HG03575 (cell line): ENCODE results near the gene ITIH3.
"Not testable (repeated sequence)": the region's sequence is repeated elsewhere in the genome, so short reads cannot be mapped to it uniquely, and the experiment has no call there.

Experiments
- ATAC-seq: cut with Tn5 transposase; IDR thresholded peaks from one replicate; pipeline ENCODE4 v1.9.1; 2021; ENCODE audit not compliant: unreplicated experiment, insufficient number of reproducible peaks, low FRiP score; ENCODE audit errors: extremely low read depth

The ITIH3 gene, protein sequence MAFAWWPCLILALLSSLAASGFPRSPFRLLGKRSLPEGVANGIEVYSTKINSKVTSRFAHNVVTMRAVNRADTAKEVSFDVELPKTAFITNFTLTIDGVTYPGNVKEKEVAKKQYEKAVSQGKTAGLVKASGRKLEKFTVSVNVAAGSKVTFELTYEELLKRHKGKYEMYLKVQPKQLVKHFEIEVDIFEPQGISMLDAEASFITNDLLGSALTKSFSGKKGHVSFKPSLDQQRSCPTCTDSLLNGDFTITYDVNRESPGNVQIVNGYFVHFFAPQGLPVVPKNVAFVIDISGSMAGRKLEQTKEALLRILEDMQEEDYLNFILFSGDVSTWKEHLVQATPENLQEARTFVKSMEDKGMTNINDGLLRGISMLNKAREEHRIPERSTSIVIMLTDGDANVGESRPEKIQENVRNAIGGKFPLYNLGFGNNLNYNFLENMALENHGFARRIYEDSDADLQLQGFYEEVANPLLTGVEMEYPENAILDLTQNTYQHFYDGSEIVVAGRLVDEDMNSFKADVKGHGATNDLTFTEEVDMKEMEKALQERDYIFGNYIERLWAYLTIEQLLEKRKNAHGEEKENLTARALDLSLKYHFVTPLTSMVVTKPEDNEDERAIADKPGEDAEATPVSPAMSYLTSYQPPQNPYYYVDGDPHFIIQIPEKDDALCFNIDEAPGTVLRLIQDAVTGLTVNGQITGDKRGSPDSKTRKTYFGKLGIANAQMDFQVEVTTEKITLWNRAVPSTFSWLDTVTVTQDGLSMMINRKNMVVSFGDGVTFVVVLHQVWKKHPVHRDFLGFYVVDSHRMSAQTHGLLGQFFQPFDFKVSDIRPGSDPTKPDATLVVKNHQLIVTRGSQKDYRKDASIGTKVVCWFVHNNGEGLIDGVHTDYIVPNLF

DNA sequence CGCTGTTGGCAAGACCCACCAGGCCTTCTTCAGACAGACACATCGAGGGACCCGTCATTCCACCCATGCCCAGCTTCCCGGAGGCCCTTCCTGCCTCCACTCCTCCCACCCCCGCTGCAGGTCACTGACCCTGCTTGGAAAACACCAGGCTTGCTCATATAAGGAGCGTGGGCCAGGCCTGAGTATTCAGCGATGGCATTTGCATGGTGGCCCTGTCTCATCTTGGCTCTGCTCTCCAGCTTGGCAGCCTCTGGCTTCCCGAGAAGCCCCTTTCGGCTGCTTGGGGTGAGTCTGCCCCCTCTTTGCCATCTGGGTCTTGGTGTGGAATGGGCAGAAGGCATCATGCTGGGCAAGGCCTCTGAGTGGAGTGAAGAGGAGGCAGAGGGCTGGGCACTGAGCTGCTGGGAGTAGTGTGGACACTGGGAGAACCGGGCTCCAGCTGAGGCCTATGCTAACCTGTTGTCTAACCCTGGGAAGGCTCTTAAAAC is at the start of gene ITIH3:
Gene ITIH3 (plus strand): TSS at position 185 of the 488 bp plus-strand sequence. CDS start 8 bp downstream, at position 193.
- ATAC-seq: no peak

DNA sequence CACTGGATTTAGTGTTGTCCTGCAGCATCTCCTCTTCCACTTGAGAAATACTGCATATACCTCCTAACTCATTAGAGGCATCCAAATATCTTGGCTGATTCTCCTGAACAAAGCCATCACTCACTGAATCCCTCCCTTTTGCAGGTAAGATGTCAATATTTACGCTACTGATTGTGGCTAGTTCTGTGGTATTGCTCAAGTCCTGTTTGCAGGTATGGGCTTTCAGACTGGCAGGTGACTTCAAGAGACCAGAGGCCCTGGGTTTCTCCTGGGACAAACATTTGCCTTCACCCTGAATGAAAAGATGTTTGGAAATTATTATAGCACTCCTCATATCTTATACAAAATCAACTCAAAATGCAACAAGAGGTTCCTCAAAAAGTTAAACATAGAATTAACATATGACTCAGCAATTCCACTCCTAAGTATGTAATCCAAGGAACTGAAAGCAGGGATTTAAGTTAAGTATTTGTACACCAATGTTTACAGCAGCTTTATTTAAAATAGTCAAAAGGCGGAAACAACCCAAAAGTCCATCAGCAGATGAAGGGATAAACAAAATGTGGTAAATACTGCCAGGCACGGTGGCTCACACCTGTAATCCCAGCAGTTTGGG is 42.4 kb upstream of the ITIH3 start:
- ATAC-seq: no peak

DNA sequence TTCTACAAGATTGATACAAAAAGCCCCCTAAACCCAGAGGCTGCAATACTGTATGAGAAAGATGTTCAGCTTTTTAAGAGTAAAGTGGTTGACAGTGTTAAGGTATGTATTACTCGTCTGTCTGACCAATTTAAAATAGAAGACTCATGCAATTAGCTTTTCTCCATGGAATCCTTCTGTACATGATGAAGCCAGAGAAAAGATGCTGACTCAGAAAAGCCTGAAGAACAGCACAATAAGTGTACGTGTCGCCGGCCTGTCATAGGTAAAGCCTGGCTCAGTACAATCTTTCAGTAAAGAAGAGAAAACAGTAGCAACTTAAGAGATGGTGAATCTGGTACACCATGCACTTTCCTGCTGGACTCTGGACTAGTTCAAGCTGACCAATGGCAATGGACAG is 40.2 kb upstream of the ITIH3 start:
- ATAC-seq: no peak

DNA sequence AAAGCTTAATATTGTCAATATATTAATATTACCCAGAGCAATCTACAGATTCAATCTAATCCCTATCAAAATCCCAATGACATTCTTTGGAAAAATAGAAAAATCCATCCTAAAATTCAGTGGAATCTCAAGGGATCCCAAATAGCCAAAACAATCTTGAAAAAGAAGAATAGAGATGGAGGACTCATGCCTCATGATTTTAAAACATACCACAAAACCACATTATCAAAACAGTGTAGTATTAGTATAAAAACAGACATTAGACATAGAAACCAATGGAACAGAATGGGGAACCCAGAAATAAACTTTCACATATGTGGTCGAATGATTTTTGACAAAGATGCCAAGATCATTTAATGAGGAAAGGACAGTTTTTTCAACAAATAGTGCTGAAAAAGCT is 38.5 kb upstream of the ITIH3 start:
- no peak for ATAC-seq

DNA sequence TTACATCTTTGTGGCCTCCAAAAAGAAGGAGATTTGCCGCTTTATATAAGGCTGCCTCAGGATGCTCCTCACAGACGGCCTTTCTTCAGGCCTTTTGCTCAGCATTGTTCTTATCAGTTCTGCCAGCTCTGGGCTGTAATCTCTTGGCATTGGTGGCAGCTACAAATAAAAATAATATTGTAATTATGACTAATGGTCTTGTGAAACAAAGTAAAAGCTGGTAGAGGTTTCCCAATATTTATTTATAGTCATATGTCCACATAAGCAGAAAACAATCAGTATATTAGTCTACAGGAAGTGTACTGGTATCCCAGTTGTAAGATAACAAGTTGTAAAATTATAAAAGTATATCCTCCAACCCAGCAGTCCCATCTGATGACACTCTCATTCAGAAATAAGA is 31.1 kb upstream of the ITIH3 start:
- no peak for ATAC-seq

DNA sequence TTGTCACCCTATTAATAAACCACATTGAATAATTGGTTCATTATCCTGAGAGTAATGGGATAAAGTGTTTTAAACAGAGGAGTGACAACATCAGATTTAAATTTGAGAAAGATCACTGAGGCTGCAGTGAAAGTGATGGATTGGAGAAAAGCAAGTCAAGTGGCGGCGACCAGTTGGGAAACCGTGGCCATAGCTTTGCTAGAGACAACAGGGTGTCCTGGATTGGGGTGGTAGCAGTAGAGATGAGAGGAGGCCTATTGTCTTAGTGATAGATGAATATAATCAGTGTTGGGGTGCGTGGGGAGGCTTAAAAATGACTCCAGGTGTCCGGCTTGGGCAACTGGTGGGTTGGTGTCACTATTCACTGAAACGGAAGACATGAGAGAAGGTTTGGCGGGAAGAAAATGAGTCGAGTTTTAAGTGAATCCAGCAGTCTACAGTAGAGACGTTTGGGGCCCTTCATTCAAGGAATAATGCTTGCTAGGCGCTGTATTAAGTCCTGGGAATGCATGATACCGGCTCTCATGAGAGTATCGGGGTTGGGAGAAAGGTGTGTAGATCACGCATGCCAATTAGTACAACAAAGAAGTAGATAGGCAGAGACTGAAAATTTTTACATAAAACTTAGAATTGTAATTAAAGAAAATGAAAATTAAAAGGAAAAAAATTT is 24.7 kb upstream of the ITIH3 start:
- ATAC-seq: no peak

DNA sequence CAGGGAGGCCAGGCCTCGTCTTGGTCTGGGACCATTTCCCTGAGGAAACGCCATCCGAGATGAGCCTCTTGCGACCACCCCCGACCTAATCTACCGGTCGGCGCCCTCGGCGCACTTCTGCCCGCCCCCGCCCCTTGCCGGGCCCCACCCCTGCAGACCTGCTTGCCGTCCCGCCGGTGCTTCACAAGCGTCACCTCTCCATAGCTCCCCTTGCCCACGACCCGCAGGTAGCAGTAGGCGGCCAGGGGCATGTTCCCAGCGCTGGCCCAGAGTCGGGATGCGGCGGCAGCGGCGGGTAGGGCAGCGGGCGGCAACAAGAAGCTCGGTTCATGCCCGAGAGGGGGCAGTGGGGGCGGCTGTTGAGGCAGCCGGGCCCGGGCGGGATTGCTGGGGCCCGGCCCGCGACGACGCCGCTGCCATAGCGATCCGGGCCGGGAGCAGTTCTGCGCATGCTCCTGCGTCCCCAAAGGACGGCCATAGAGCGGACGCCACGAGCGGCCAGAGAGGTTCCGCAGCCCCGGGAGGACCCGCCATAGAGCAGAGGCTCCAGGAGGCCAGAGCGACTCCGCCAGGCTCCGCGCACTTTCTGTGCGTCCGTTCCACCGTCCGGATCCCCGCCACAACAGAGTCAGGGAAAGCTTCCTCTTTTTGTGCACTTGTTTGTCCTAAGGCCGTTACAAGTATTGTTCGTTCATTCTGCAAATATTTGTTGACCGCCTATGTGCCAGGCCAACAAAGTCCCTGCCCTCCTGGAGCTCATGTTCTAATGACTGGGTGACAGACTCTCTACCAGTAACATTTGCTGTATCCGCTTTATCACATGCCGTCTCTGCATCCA is 23.9 kb upstream of the ITIH3 start, which contains the start of gene NEK4:
Gene NEK4 (minus strand): TSS at position 445 of the 838 bp plus-strand sequence. CDS start 194 bp downstream, at position 251.
- ATAC-seq: no peak

DNA sequence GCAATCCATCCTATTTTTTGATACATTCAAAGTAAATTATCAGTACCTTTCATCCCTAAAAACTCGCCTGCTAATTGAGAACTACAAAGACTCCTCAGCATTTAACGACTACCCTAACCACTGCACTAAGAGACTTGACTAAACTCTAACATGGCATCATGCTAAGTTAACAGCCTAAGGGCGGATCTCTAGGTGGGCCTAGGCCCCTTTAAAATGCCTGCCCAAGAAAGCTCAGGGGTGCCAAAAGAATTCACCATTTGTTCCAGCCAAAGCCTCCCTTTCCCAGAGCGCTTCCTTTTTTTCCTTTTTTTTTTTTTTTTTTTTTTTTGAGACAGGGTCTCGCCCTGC is 23.3 kb upstream of the ITIH3 start:
- no peak for ATAC-seq

DNA sequence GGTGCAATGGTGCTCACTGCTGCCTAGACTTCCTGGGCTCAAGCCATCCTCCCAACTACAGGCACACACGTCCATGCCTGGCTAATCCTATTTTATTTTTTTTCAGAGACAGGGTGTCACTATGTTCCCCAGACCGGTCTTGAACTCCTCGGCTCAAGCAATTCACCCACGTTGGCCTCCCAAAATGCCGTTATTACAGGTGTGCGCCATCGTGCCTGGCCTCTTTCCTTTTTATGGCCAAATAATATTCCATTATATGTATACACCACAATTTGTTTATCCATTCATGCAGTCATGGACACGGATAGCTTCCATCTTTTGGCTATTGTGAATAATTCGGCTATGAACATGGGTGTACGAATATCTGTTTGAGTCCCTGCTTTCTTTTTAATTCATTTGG is 22.9 kb upstream of the ITIH3 start:
- ATAC-seq: no peak

DNA sequence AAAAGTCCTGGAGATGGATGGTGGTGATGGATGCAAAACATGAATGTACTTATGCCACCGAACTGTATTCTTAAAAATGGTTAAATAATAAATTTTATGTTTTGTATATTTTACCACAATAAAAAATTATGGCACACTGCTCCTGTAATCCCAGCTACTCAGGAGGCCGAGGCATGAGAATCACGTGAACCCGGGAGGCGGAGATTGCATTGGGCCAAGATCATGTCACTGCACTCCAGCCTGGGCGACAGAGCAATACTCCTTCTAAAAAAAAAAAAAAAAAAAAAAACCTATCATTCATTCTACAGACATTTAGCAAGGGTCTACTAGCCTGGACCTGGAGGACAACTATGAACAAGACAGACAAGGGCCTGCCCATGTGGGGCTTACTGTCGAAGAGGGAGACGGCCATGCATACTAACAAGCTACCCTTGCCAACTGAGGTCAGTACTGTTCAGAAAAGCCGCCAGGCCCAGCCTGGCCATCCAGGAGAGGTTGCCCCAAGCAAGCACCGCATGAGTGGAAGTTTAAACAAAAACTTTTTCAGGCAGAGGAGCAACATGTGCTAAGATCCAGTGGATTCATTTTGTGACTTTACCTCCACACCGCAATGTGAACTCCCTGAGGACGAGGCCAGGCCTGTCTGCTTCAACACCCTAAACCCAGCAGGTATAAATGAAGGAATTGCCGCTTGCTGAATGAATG is 21.1 kb upstream of the ITIH3 start:
- ATAC-seq: no peak

DNA sequence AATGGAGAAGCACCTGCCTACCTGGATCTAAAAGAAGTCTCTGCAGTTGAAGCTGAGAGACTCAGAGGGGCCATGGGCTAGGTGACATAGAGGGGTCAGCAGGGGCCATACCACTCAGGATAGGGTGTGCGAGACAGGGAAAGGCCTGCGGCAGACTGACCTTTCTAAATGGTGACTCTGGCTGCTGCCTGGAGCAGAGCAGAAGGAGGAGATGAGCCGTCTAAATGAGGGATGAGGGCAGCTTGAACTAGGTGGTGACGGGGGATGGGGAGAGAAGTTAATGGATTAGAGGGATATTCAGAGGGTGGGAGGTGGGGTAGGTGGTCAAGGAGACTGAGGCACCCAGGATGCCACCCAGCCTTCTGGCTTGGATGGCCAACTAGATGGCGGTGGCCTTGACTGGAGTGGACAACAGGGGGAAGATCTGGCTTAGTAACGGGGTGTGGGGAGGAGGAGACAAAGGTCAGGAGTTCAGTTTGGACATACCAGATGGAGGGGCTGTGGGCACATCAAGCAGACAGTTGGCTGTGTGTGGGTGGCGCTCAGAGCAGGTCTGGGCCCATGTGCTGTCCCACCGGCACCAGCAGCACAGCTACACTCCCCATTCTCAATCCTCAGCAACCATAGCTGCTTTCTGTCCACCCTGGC is 20.4 kb upstream of the ITIH3 start:
- ATAC-seq: no peak

DNA sequence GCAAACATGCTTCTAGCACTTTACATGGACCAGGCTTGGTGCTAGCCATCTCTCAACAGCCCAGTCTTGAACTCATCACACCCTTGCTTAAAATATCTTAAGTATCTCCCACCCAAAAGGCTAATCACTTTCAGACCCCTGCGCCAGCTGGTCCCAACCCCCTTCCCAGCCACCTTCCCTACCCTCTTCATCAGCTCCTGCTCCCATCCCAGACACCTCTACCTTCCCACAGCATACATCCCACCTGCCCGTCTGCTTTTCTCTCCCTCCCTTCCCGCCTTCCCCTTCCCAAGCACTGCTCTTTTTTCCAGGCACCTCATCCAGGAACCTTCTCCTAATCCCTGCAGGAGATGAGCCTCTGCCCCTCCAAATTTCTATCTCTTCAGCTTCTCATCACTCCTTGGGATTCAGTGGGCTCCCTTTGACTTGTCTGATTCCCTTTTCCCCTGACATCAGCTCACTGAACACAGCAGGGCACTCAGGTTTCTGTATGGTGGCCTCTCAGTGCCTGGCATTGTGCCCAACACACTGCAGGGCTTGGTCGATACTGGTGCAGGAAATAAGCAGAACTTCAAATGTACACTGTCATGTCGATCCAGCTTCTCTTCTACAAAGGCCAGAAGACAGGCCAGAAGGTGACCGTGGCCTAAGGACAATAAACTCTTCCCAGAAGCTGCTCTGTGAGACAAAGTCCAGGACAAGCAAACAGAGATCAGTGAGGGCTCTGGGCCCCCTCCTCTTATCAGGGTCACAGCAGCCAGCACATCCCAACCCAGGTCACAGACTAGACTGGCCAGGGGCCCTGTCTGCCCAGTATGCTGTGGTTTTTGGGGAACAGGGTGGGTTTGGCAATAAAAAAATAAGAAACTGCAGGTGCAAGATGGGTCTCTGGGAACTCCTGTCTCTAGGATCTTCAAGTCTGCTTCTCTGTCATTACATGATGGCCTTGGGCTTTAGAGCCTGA is 19.4 kb upstream of the ITIH3 start:
- no peak for ATAC-seq

DNA sequence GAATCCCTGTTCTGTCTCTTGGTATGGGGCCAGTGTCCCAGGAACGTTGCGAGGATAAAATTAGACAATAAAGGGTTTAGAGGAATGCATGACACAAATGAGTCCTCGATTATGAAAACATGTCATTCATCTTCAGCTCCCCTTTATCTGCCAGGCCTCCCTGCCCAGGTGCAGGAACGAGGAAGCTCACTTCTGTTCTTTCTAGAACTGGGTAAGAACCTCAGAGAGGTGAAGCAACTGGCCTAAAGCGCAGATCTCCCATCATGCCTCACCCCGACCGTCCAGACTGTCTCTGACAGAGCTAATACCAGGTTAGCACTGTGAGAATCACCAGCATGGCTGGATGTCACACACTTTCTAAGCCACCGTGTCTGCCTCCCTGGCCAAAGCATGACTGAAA is 18.7 kb upstream of the ITIH3 start:
- ATAC-seq: no peak

DNA sequence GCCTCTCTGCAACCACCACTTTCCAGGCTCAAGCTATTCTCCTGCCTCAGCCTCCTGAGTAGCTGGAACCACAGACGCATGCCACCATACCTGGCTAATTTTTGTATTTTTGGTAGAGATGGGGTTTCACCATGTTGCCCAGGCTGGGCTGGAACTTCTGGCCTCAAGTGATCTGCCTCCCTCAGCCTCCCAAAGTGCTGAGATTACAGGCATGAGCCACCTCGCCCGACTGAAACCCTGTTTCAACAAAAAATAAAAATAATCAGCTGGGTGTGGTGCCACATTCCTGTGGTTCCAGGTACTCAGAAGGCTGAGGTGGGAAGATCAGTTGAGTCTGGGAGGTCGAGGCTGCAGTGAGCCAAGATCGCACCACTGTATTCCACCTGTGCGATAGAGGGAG is 18.1 kb upstream of the ITIH3 start:
- ATAC-seq: not testable (repeated sequence)

DNA sequence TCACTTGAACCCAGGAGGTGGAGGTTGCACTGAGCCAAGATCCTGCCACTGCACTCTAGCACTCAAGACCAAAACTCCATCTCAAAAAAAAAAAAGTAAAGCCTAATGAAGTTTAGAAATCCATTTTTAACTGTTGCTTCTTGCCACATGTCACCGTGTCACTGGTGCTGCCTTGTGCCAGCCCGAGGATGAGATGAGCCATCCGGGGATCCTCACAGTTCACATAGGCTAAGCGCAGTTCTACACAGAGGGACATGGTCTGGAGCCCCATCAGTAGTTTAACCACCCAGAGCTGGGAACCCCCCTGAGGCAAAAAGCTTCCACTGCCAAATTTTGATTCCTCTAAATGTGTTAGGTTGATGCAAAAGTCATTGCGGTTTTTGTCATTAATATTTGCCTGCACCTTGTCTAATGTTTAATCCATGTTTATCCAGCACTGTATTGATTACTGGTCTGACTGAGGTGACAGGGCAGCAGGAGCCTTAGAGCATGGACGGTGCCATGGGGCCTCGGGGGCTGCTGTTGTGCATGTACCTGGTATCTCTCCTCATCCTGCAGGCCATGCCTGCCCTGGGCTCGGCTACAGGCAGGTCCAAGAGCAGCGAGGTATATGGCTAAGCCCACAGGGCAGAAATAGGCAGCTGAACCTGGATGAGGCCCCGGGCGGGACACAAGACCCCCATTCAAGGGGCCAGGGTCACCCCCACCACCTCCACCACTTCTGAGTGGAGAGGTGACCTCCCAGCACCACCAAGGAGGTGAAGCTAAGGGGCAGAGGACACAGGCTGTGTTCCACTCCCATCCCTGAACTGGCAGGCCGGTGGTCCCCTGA is 17.3 kb upstream of the ITIH3 start, which contains the start of gene ITIH1:
Gene ITIH1 (plus strand): TSS at position 473 of the 832 bp plus-strand sequence. CDS start 17 bp downstream, at position 490.
- no peak for ATAC-seq
